H1 (cell line): Measurements from ENCODE around the gene WWC2. TPM values are rescaled to one million over a fixed set of nuclear protein-coding genes. Genes with fewer than 3 reads are reported as not detected.

ENCODE experiments used
- ASH2L ChIP-seq: fragments of 200-600, 300-600 bp; sonication (generic); IDR thresholded peaks from one replicate; pipeline ENCODE4 v1.7.1; 2017; ENCODE audit warnings: low read length
- CBX5 ChIP-seq: fragments of 300-800, 300-1000 bp; sonication (generic); IDR thresholded peaks from 2 replicates; pipeline ENCODE4 v1.7.1; 2016; ENCODE audit warnings: antibody characterized with exemption, low read length, low read depth
- CHD2 ChIP-seq: IDR thresholded peaks from 2 replicates; pipeline ENCODE4 v1.6.1; 2012; ENCODE audit warnings: low read length, improper control_type of control experiment
- CREB1 ChIP-seq: IDR thresholded peaks from 2 replicates; pipeline ENCODE4 v1.6.1; 2012; ENCODE audit warnings: inconsistent platforms
- KDM1A ChIP-seq: fragments of 200-600, 300-600 bp; sonication (generic); IDR thresholded peaks from 2 replicates; pipeline ENCODE4 v1.7.1; 2016; ENCODE audit warnings: mild to moderate bottlenecking, low read length, borderline replicate concordance
- NANOG ChIP-seq: IDR thresholded peaks from 2 replicates; pipeline ENCODE4 v1.6.1; 2011; ENCODE audit warnings: low read length, low read depth, mild to moderate bottlenecking, inconsistent platforms; ENCODE audit not compliant: insufficient read depth, poor library complexity, severe bottlenecking
- RNF2 ChIP-seq: fragments of 200-900, 300-1000 bp; sonication (generic); IDR thresholded peaks from 2 replicates; pipeline ENCODE4 v1.7.1; 2016; ENCODE audit warnings: borderline replicate concordance, low read depth, mild to moderate bottlenecking, antibody characterized with exemption, low read length; ENCODE audit not compliant: poor library complexity, severe bottlenecking; ENCODE audit errors: missing control alignments
- SIX5 ChIP-seq: IDR thresholded peaks from 2 replicates; pipeline ENCODE4 v1.6.1; 2011; ENCODE audit warnings: mild to moderate bottlenecking, low read depth, low read length
- TBP ChIP-seq: IDR thresholded peaks from 2 replicates; pipeline ENCODE4 v1.6.1; 2011; ENCODE audit warnings: low read depth, low read length, improper control_type of control experiment
- polyA plus RNA-seq, 7 experiments: library from polyadenylated mRNA; depleted of rRNA in 3 of 7; stranded (reverse) in 5 of 7; unstranded in 2 of 7; fragments of >200 nt in 5 of 7; fragments of 200-250 nt in 2 of 7; gene quantifications; 1 replicate in 5 of 7; 2 replicates in 1 of 7; 4 replicates in 1 of 7; pipeline versions ENCODE4 v1.2.1 to v1.2.3, GENCODE V29; 2011 to 2013; ENCODE audit warnings: missing spikeins in 2 of 7, mixed read lengths in 2 of 7
- total RNA-seq: library from RNA; stranded (reverse); fragmentation: NEBNext Ultra II Directional; extraction: Animal tissue kit (Norgen Biotek cat#: 25700); gene quantifications from 2 replicates; pipeline ENCODE4 v1.2.1, GENCODE V29; 2021
- TF ChIP-seq, protein P1 (sequence below): IDR thresholded peaks from 2 replicates; pipeline ENCODE4 v1.6.1; 2011; ENCODE audit warnings: low read depth, mild to moderate bottlenecking, low read length; ENCODE audit not compliant: insufficient read depth

The WWC2 gene
- total and polyA plus RNA-seq, 2 of the 8 experiments (the other 6 are each of a cell fraction or from before 2014, with no cell fraction given) = 17.6 to 135 TPM

DNA sequence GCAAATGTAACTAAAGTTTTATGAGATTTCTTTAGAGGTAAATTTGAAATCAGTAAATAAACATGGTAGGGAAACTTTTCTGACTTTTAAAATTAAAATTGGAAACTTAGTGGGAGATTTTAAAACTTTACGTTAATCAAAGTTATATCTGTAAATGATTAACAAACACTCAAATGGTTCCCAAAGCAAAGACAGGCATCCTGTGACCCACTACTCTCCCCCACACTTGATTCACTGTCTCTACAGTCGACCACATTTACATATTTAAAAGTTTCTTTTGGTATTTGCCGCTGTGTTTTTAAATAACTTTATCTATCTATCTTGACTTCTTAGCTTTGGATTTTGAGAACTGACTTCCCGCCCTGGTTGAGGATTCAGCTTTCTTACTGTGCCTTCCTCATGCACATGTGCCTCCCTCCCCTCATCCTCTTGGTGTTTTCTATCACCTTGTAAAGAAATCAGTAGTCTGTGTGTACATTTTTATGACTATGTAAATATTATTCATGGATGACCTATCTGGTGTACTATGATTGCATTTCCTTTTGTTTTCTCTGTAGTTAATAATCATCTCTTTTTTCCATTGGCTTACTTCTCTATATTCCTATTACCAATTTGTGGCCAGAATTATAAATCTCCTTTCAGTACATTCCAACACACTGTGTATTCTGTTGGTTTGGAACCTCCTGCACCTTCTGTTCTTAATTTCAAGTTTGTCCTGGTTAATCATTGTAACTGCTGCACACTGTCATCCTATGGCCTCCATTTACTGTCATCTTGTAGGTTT lies 72.6 kb downstream of the WWC2 start (continued):
- TF ChIP-seq RNF2 = no peak
- TF ChIP-seq CHD2 = no peak
- TF ChIP-seq, protein P1, sequence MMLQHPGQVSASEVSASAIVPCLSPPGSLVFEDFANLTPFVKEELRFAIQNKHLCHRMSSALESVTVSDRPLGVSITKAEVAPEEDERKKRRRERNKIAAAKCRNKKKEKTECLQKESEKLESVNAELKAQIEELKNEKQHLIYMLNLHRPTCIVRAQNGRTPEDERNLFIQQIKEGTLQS = no peak
- TF ChIP-seq SIX5 = no peak
- TF ChIP-seq NANOG = no peak
- no peak for TF ChIP-seq CBX5
- TF ChIP-seq ASH2L = no peak
- TF ChIP-seq TBP = no peak
- no peak for TF ChIP-seq KDM1A
- TF ChIP-seq CREB1 = no peak
